Mammary epithelial cell (primary cell): Measurements from ENCODE around the gene MMS19.

Experiments
- EZH2 ChIP-seq: IDR thresholded peaks from 2 replicates; pipeline ENCODE4 v1.6.1; 2012; ENCODE audit warnings: low read length, inconsistent platforms, borderline replicate concordance
- TF ChIP-seq, protein P1 (sequence below), 2 donors: IDR thresholded peaks in 1 of 2; conservative IDR thresholded peaks in 1 of 2; 2 replicates each; pipeline ENCODE4 v1.5.1; 2011 to 2012; ENCODE audit warnings: inconsistent platforms in 2 of 2, low read length in 2 of 2, mild to moderate bottlenecking in 2 of 2, control low read depth in 1 of 2, low read depth in 1 of 2; ENCODE audit not compliant: insufficient read depth in 1 of 2; ENCODE audit errors: extremely low read depth in 1 of 2

DNA sequence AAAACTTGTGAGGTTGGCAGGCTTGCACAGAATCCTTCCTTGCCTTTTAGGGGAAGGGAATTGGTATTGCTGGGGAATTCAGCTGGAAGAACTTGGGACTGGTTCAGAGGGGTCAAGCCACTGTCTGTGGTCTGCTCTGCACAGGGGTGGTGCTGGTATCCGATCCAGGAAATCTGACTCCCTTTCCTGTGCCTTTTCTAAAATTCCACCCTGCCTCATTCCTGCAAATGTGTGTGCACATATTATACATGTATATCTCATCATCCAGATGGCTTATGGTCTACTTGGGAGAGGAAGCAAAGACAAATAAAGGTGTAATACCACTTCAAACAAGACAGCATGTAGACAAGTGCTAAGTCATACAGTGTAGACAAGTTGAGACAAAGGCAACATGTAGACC, 14.8 kb upstream of the MMS19 start:
- TF ChIP-seq, protein P1, sequence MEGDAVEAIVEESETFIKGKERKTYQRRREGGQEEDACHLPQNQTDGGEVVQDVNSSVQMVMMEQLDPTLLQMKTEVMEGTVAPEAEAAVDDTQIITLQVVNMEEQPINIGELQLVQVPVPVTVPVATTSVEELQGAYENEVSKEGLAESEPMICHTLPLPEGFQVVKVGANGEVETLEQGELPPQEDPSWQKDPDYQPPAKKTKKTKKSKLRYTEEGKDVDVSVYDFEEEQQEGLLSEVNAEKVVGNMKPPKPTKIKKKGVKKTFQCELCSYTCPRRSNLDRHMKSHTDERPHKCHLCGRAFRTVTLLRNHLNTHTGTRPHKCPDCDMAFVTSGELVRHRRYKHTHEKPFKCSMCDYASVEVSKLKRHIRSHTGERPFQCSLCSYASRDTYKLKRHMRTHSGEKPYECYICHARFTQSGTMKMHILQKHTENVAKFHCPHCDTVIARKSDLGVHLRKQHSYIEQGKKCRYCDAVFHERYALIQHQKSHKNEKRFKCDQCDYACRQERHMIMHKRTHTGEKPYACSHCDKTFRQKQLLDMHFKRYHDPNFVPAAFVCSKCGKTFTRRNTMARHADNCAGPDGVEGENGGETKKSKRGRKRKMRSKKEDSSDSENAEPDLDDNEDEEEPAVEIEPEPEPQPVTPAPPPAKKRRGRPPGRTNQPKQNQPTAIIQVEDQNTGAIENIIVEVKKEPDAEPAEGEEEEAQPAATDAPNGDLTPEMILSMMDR (conservative IDR thresholded peaks at IDR 0.05 in 1 of 2, IDR thresholded peaks at IDR 0.05 in 1 of 2; ENCODE audit: extremely low read depth in 1 of 2, insufficient read depth in 1 of 2, low read depth in 1 of 2, low read length in 2 of 2), result no peak
- no peak for TF ChIP-seq EZH2
